Stromal cell of bone marrow (primary cell): ENCODE measurements around the gene ZNF525.
A peak's percentile ranks its signal among the peaks of the same experiment; 100 is the strongest.
"Not testable (repeated sequence)": the region's sequence is repeated elsewhere in the genome, so short reads cannot be mapped to it uniquely, and the experiment has no call there.

Experiments used
- DNase-seq: peaks from one replicate; pipeline ENCODE4 v3.0.0-alpha.2; 2012; ENCODE audit warnings: low read depth

ZNF525 gene

DNA sequence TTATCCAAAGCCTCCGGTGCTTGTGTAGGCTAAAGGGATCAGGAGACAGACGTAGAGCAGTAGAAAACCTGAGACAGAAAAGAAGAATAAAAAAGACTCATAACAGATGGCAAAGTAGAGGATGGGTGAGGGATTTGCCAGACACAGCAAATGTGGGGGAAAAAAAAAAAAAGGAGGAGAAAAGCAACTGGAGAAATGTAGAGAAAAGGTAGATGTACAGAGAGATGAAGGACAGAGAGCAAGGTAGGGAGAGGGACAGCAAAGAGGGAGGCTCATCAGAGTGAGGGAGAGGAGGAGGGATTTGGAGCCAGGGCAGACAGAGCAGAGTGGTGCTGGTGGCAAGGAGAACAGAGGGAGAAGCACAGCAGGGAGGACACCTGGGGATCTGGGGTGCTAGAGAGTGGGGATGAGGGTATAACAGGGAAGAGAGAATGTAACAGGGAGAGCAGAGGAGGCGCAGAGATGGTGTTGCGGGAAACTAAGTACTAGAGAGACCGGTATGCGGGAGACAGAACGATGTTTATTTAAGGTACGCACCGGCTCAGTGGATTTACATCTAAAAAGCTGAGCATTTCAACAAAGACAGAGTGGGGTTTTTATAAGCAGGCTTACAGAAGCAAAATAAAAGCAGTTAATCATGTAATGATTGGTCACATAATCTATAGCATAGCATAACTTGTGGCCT is 30.5 kb downstream of the ZNF525 start:
- DNase-seq: not testable (repeated sequence)

DNA sequence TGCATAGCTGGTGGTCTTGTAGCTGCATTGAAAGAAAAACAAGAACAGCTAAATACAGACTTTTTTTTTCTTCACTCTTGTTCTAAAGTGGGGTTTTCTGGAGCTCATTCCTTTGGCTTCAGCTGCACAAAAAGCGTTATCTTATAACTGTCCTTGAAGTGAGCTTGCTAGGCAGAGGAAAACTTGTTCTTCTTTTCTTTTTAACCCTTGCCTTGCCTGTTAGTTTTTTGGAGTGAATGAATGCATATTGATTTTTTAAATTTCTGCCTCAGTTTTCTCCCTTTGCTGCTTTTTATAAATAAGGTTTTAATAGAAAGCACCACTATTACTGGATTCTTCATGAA is 31.0 kb downstream of the ZNF525 start:
- no peak for DNase-seq

DNA sequence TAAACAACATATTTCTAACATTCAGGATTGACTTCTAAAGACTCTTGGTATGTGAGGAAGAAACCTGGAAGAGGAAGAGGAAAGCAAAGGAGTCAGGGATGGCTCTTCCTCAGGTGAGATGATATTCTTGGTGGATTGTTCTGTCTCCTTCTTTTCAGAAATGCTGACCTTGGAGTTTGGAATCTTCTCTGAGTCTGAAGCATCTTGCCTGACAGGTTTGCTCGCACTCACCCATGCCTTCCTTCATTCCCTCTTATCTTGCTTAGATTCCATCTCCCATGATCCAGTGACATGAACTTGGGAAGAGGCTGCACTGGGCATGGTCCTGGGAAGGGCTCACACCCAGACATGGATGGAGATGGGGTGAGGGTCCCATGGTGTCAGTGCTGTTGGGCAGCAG is 32.4 kb downstream of the ZNF525 start:
- not testable (repeated sequence) for DNase-seq

DNA sequence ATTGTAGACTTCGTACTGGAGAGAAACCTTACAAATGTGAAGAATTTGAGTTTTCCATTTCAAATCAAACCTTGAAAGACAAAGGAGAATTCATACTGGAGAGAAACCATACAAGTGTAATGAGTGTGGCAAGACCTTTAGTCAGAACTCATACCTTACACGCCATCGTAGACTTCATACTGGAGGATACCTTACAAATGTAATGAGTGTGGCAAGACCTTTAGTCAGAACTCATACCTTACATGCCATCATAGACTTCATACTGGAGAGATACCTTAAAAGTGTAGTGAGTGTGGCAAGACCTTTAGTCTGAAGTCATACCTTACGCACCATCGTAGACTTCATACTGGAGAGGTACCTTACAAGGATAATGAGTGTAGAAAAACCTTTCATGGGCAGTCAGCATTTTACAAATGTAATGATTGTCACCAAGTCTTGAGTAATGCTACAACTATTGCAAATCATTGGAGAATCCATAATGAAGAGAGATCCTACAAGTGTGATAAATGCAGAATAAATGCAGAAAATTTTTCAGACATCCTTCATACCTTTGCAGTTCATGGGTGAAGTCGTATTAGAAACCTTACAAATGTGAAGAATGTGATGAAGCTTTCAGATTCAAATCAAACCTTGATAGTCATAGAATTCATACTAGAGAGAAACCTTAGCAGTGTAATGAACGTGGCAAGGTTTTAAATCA is 44.1 kb downstream of the ZNF525 start:
- DNase-seq: no peak

DNA sequence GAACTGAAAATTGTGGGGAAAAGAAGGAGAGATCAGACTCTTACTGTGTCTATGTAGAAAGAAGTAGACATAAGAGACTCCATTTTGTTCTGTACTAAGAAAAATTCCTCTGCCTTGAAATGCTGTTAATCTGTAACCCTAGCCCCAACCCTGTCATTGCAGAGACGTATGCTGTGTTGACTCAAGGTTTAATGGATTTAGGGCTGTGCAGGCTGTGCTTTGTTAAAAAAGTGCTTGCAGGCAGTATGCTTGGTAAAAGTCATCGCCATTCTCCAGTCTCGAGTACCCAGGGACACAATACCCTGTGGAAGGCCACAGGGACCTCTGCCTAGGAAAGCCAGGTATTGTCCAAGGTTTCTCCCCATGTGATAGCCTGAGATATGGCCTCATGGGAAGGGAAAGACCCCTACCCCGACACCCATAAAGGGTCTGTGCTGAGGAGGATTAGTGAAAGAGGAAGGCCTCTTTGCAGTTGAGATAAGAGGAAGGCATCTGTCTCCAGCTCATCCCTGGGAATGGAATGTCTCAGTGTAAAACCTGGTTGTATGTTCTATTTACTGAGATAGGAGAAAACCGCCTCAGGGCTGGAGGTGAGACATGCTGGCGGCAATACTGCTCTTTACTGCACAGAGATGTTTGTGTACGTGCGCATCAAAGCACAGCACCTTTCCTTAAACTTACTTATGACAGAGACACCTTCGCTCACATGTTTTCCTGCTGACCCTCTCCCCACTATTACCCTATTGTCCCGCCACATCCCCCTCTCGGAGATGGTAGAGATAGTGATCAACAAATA is 55.2 kb downstream of the ZNF525 start:
- DNase-seq: not testable (repeated sequence)

DNA sequence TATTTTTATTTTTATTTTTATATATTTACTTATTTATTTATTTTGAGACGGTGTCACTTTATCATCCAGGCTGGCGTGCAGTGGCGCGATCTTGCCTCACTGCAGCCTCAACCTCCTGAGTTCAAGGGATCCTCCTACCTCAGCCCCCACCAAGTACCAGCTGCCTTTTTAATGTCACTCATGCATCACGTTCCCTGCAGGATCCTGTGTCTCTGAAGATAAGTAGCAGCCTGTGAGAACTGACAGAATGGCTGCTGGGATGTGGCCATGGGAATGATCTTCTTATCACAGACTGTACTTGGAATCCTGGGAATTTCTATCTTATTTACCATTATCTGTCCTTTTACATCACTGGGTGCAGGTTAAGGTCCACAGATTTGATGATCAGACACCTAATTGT is 57.0 kb downstream of the ZNF525 start:
- DNase-seq: no peak

DNA sequence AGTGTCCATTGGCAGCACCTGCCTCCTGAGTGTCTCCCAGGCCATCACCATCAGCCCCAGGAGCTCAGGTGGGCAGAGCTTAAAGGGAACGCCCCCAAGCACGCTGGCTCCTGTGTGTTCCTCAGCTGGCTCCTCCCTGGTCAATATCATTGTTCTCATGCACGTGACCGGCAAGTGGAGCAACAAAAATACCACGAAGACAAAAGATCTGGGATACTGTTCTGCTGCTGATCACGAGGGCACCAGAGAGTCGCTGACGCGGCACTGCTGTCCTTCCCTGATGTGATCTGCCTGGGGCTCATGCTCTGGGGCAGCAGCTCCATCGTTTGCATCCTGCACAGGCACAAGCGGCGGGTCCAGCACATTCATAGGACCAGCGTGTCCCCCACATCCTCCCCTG is 57.6 kb downstream of the ZNF525 start:
- DNase-seq: not testable (repeated sequence)

DNA sequence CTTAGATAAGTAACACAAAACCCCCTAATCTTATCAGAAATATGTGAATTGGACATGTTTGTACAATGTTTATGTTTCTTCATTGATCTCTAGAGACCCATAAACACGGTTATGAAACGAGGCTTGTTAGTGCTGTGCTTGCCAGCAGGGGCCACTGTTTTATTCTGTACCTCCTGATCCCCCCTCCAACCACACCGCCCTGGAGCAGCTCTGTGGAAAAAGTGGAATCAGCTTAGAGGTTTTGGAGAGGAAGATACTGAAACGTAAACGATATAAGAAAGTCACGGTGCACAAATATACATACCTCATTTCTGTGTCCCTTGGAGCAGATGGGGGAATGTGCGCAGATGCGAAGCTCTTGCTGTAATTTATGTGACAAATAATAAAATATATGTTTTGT is 58.2 kb downstream of the ZNF525 start:
- DNase-seq: not testable (repeated sequence)

DNA sequence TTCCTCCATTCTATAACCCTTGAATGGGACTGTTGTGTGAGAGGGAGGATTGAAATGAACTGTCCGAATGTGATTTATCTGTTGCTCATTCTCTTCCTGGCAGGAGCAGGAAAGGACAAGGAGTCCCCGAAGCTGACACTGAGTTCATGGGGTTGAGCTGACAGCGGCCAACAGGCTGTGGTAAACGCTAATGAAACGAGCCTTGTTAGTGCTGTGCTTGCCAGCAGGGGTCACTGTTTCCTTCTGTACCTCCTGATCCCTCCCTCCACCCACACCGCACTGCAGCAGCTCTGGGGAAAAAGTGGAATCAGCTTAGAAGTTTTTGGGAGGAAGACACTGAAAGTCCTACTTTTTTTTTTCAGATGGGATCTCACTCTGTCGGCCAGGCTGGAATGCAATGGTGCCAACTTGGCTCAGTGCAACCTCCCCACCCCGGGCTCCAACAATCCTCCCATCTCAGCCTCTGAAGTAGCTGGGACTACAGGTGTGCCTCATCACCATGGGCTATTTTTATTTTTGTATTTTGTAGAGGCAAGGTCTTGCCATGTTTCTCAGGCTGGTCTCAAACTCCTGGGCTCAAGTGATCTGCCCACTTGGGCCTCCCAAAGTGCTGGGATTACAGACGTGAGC is 59.6 kb downstream of the ZNF525 start:
- DNase-seq: peak; percentile 53

DNA sequence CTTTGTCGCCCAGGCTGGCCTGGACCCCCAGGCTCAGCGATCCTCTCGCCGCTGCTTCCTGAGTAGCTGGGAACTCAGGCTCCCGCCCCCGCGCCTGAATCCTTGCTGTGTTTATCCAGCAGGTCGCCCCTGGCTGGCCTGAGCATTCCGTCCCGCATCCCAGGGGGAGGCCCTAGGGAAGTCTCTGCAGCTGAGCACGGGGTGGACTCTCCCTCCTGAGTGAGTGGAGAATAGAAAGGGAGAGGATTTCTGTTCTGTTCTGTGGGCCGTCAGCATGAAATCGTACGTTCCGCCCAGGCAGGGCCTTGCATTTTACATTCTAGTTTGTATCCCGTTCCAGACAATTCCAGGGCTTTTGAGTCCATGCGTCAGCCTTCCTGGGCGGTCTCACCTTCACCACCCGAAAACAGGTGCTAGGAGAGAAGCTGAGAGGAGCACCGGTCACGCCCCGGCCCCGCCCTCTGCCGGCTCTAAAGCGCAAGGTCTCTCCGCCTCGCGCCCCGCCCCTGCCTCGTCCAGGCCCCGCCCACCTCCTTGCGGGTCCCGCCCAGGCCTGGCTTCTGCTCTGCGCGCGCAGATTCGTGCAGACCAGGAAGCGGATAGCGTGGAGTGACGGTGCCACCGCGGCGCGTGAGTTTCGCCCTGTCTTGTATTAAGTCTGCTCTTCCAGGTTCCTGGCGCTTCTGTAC is 66.0 kb downstream of the ZNF525 start, which contains the start of gene ZNF761:
TSS of gene ZNF761 (plus strand) at position 586 of the 689 bp plus-strand sequence. CDS start 15,285 bp downstream, outside the sequence.
- peak; percentile 77 for DNase-seq

DNA sequence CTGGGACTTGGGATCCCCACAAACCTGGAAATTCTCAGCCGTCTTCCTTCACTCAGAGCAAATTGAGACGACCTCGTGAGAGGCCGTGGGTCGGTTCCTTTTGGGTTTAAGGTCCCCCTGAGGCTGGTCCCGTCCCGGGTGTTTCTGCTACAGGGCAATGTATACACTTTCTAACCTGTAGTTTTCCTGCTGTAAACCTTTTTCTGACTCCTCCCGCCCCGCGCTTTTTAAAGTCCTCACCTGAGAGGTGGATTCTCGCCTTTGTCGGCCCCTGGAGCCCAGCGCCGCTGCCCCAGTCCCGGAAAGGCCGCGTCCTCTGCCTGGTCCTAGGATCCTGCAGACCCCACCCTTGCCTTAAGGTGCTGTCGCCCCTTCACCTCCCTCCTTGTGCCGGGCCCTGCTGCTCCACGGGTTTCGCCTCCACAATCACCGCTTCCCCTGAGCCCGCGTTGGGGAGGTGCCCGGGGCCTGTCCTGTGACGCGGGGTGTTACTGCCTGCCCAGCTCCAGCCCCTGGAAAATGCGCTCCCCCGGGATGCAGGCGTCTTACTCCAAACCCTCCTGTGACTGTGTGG is 66.7 kb downstream of the ZNF525 start:
- DNase-seq: peak; percentile 9
